ENCODE results near the gene RAB39B. TPM values are rescaled to one million over a fixed set of nuclear protein-coding genes. Genes with fewer than 3 reads are reported as not detected.

RAB39B gene
- total RNA-seq, 3 donors from 2014 or later (not counting 1 experiment from before 2014, with no cell fraction given), result 4.7 to 6.6 (median 6.3) TPM

GRCh38 chrX:155211208-155211607 is 53.1 kb downstream of the RAB39B start:
- no peak overlapping the region for H3K27ac Mint-ChIP-seq
- H3K9me3 ChIP-seq (ENCODE audit: control insufficient read depth, insufficient read depth, low read length), result no peaks in the 10 kb centered on the region
- peaks cover 0 to 3% of the 10 kb centered on the region in 2 donors for H3K27me3 Mint-ChIP-seq (ENCODE audit: low read depth in 2 of 2)
- no peak for TF ChIP-seq CTCF (IDR thresholded peaks at IDR 0.05)
- no peaks in the 10 kb centered on the region for H3K27me3 ChIP-seq (ENCODE audit: control insufficient read depth, insufficient read depth, low read length)
- no CpG with 5 or more reads among the region's 3 CpGs for WGBS (ENCODE audit: insufficient coverage)
- no peaks in the 10 kb centered on the region for H3K36me3 Mint-ChIP-seq
- no peak overlapping the region for H3K27ac ChIP-seq (ENCODE audit: low read length)
- no peak overlapping the region for H3K4me3 Mint-ChIP-seq
- no peaks in the 10 kb centered on the region for H3K9me3 Mint-ChIP-seq
- no peak for ATAC-seq
- peaks cover 7 to 9% of the 10 kb centered on the region in 2 donors for H3K4me1 Mint-ChIP-seq
- H3K4me1 ChIP-seq (ENCODE audit: control insufficient read depth, insufficient read depth, low read length), result peaks cover 2% of the 10 kb centered on the region
- intact Hi-C loops (cut with micrococcal nuclease), result no loop called here
- no peak overlapping the region for H3K4me3 ChIP-seq (ENCODE audit: low read length)
- no peak for DNase-seq
- no peaks in the 10 kb centered on the region for H3K36me3 ChIP-seq (ENCODE audit: control insufficient read depth, insufficient read depth, low read length)

Other genes with a start within 250 kb of the RAB39B start
- gene F8, start 241.8 kb downstream of the RAB39B start, total RNA-seq, result 1 to 10 TPM; 1.4 to 4.6 (median 2.8) TPM
- 10 to 100 TPM; 49.7 to 52.9 (median 52.1) TPM for gene FUNDC2, start 237.6 kb downstream of the RAB39B start, total RNA-seq
- gene CMC4, start 193.4 kb downstream of the RAB39B start, total RNA-seq, result 1 to 10 TPM; 2.7 to 9.2 (median 5.2) TPM
- gene MTCP1, start 193.4 kb downstream of the RAB39B start, total RNA-seq, result 10 to 100 TPM; 12.1 to 17.3 (median 14.0) TPM
- 10 to 100 TPM; 15.0 to 20.8 (median 17.9) TPM for gene BRCC3, start 193.0 kb downstream of the RAB39B start, total RNA-seq
- gene VBP1, start 48.0 kb downstream of the RAB39B start, total RNA-seq, result 10 to 100 TPM; 18.7 to 24.6 (median 19.9) TPM
- gene CLIC2, start 70.1 kb upstream of the RAB39B start, total RNA-seq, result 1 to 10 TPM in 1 of 3 donors, under 1 TPM in 2; 0.20 to 2.2 (median 0.75) TPM
- not detected for gene F8A2, start 117.6 kb upstream of the RAB39B start, total RNA-seq
- gene F8A3, start 194.1 kb upstream of the RAB39B start, total RNA-seq, result 10 to 100 TPM in 2 of 3 donors, 1 to 10 TPM in 1; 7.1 to 33.8 (median 15.6) TPM

Measured in natural killer cell (primary cell).